Fibroblast of skin of right biceps (primary cell): ENCODE results near the gene EXD2.
A peak's percentile ranks its signal among the peaks of the same experiment; 100 is the strongest.
"Not testable (repeated sequence)": the region's sequence is repeated elsewhere in the genome, so short reads cannot be mapped to it uniquely, and the experiment has no call there.

Experiments
- DNase-seq: peaks from one replicate; pipeline ENCODE4 v3.0.0-alpha.2; 2013

EXD2 gene

GRCh38 chr14:69259168-69259526, 67.8 kb downstream of the EXD2 start:
- no peak for DNase-seq

DNA sequence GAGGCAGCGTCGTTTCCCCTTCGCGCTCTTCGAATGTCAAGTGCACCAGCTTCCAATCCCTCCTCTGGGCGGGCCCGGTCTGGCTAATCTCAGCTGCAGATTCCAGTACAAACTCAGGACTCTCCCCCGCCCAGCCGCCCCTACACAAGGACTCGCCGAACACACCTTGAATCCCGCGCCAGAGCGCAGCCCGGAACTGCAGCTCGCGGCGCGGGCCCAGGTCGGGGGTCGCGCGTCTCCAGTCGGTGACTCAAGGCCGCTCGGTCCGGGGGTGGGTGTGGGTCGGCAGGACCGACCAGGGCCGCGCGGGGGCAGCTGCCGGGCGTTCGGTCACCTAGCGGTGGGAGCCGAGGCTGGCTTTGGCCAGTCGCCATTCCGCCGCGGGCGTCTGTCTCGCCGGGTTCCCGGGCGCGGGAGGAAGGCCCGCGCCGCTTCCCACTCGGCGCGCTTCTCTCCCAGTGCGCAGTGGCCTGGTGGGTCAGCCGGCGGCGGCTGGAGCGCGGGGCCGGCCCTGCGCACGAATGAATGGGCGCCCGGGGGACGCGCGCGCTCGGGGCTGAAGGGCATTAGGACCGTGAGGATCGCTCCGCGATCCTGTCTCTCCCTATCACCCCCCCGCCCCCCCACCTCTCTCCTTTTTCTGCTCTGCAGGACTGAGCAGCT, 68.4 kb downstream of the EXD2 start, which contains the start of gene GALNT16:
Gene GALNT16, plus strand, starts transcription at position 632 of the 663 bp plus-strand sequence. CDS start 133 bp downstream, outside the sequence.
- no peak for DNase-seq

GRCh38 chr14:69260190-69260860, 69.0 kb downstream of the EXD2 start:
- DNase-seq: no peak

DNA sequence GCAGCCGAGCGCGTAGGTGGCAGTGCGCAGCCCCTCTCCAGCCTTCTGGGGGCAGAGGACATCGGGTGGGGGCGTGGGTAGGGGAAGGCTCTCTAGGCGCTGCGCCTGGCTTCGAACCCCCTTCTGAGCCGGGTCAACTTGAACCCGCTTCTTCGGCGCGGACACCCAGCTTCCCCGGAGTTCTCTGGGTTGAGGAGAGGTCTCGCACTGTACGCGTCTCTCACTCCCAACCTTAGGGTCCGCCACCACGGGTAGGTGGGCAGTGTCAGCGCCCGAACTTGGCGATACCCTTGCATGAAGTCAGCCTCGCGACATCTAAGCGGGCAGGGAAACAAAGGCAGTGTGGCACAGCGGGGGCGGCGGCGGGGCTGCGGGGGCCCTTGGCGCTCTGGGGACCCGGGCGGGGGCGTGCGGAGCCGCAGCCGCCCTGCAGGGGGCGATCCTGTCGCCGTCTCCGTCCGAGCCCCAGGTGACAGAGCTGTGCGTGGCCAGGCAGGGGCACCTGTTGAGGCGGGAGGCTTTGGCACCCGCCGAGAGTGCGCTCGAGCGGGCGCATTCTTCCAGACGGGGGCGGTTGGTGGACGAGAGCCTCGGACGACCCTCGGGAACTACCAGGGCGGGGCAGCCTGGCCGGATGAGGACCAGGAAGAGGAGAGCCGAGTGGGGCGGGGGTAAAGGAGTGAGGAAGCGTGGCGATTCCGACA, 69.7 kb downstream of the EXD2 start:
- no peak for DNase-seq

DNA sequence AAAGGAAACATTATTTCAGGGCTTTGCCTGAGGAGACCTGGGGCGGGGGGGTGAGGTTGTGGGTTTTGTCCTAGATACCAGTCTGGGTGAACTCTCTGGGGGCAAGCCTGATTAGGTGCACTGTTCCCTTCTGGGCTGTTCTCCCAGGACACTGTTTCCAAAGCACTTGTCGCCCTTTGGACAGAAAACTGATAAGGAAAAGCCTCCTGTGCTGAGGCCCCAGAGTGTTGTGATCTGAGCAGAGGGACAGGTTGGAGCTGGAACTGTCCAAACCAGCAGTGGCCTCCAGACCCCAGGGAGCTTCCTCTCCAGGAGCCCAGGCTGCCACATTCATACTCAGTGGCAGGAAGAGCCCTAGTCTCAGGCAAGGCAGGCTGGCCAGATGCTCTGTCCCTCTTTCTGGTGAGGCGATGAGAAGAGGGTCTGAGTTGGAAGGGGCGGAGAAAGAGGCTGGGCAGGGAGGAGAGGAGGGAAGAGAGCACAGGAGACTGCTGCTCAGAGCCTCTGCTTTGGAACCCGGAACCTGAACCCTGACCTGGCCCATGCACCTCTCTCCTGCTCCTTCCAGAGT, 70.5 kb downstream of the EXD2 start:
- DNase-seq: no peak

DNA sequence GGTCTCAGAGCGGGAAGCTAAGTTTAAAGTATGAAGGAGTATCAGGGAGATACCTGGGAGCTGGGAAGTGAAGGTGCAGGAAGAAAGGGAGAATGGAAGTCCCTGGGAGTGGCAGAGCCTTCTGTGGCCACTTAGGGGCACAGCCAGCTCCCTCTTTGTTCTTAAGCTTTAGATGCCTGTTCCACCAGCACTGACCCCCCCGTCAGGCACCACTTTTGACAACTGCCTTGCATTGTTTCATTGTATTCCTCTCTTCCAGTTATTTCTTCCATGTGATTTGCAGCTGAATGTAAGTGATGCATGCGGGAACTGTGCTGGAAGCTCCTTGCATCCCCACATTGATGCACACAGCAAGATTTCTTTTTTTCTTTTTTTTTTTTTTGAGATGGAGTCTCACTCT, 71.2 kb downstream of the EXD2 start:
- no peak for DNase-seq

GRCh38 chr14:69263364-69263763, 72.1 kb downstream of the EXD2 start:
- peak; percentile 98 for DNase-seq

DNA sequence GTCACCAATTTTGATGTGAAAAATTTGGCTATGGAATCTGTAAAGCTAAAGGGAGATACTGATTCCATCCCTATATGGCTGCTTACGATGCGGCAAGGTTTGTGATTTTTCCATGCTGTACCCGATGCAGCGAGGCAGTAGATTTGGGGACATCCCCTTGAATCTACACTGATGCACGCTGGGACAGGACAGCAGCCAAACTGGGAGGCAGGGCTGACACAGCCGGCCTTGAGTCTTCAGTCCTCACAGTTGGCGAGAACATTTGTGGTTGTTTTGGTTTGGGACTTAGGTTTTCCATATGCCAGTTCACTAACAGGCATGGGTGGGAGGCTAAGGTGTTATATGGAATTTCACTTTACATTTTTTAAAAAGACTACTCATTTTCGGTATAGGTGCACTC, 72.5 kb downstream of the EXD2 start:
- DNase-seq: no peak

GRCh38 chr14:69266572-69267345, 75.5 kb downstream of the EXD2 start:
- DNase-seq: no peak

GRCh38 chr14:69267492-69267891, 76.2 kb downstream of the EXD2 start:
- DNase-seq: no peak

- DNase-seq: no peak
Measured at GRCh38 chr14:69268223-69268622, 76.9 kb downstream of the EXD2 start.

GRCh38 chr14:69268763-69269162, 77.5 kb downstream of the EXD2 start:
- peak; percentile 68 for DNase-seq

DNA sequence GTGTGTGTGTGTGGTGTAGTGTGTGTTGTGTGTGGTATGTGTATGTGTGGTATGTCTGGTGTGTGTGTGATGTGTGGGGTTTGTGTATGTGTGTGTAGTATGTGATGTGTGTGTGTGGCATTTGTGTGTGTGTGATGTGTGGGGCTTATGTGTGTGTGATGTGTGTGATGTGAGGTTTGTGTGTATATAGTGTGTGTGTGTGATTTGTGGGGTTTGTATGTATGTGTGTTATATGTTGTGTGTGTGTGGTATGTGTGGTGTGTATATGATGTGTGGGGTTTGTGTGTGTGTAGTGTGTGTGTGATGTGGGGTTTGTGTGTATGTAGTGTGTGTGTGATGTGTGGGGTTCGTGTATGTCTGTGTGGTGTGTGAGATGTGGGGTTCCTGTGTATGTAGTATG, 78.1 kb downstream of the EXD2 start:
- no peak for DNase-seq

GRCh38 chr14:69270097-69270496, 78.8 kb downstream of the EXD2 start:
- no peak for DNase-seq

DNA sequence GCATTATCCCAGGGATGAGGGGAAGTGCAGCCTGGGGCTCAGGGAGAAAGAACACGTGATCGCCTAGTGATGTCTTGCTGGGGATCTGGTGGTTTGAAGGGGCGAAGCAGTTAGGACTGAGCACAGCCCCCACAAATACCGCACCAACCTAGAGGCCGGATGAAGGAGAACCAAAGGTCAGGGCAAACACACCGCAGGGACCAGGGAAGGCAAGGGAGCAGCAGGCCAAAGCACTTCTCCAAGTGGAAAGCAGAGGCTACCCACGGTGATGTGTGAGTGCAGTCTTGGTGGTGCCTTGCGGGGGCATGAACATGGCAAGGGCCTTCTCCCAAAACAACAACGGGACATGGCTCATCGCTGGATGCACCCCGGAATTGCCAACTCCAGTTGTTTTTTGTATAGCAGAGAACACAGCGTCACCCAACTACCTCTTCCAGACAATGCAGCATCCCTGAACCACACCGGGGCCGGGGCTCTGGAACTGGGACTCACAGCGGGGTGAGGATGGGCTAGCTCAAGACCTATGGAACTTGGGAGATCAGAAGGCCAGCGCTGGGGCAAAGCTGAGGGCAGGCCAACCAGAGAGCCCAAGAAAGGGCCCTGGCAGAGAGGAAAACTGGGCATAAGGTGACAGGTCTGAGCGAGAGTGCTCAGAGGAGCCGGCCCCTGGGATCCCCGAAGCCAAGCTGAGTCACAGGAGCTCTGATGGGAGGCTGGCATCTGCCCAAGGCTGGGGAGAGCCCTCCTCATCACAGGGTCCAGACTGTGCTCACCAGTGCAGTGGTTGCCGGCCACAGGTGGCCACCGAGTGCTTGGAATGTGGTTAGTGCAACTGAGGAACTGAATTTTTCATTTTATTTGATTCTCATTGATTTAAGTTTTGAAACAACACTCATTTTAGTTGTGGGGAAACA, 79.8 kb downstream of the EXD2 start:
- DNase-seq: no peak

DNA sequence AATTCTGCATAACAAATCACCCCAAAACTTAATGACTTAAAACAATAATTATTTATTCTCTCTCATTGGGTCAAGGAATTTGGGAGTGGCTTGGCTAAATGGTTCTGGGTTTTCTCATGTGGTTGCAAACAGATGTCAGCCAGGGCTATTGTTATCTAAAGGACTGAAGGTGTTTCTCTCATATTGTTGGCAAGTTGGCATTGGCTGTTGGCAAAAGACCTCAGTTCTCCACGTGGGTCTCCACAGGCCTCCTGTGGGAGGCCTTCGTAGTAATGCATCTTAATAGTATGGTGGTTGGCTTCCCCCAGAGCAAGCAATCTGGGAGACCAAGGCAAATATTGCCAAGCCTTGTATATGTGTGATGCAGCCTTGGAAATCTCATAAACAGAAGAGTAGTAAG, 83.0 kb downstream of the EXD2 start:
- no peak for DNase-seq

DNA sequence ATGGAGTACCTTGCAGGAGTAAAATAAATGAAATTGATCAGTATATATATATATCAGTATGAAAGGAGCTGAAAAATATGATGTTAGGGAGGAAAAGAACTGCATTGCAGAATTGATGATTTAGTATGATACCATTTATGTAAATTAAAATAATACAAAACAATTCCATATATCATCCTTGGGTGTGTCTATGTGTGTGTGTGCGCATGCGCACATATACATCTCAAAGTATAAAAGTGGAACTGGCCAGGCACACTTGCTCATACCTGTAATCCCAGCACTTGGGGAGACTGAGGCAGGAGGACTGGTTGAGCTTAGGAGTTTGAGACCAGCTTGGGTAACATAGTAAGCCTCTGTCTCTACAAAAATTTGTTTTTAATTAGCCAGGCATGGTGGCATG, 84.0 kb downstream of the EXD2 start:
- DNase-seq: no peak

DNA sequence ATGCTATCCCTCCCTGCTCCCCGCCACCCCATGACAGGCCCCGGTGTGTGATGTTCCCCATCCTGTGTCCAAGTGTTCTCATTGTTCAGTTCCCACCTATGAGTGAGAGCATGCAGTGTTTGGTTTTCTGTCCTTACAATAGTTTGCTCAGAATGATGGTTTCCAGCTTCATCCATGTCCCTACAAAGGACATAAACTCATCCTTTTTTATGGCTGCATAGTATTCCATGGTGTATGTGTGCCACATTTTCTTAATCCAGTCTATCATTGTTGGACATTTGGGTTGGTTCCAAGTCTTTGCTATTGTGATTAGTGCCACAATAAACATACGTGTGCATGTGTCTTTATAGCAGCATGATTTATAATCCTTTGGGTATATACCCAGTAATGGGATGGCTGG, 86.1 kb downstream of the EXD2 start:
- DNase-seq: not testable (repeated sequence)

GRCh38 chr14:69280746-69281291, 89.5 kb downstream of the EXD2 start:
- no peak for DNase-seq

GRCh38 chr14:69281450-69282169, 90.3 kb downstream of the EXD2 start:
- DNase-seq: no peak

- DNase-seq: no peak
Measured at GRCh38 chr14:69282448-69282847, 91.2 kb downstream of the EXD2 start.
